HG03097 (cell line): ENCODE results near the gene SH3RF3.
"Not testable (repeated sequence)": the region's sequence is repeated elsewhere in the genome, so short reads cannot be mapped to it uniquely, and the experiment has no call there.

Experiments
- ATAC-seq: cut with Tn5 transposase; IDR thresholded peaks from one replicate; pipeline ENCODE4 v1.9.1; 2021; ENCODE audit not compliant: unreplicated experiment, low FRiP score

SH3RF3 gene

GRCh38 chr2:109154226-109154625, 25.2 kb downstream of the SH3RF3 start:
- ATAC-seq = no peak

GRCh38 chr2:109155553-109156451, 26.8 kb downstream of the SH3RF3 start:
- no peak for ATAC-seq

- no peak for ATAC-seq
Observed at GRCh38 chr2:109157563-109158105, 28.6 kb downstream of the SH3RF3 start.

- no peak for ATAC-seq
Observed at GRCh38 chr2:109158237-109158636, 29.2 kb downstream of the SH3RF3 start.

GRCh38 chr2:109159096-109159495, 30.1 kb downstream of the SH3RF3 start:
- no peak for ATAC-seq

GRCh38 chr2:109160714-109161440, 31.9 kb downstream of the SH3RF3 start:
- no peak for ATAC-seq

GRCh38 chr2:109162367-109162766, 33.4 kb downstream of the SH3RF3 start:
- ATAC-seq = not testable (repeated sequence)

GRCh38 chr2:109162999-109163398, 34.0 kb downstream of the SH3RF3 start:
- no peak for ATAC-seq

- no peak for ATAC-seq
Observed at GRCh38 chr2:109164311-109164710, 35.3 kb downstream of the SH3RF3 start.

- no peak for ATAC-seq
Observed at GRCh38 chr2:109164739-109165221, 35.8 kb downstream of the SH3RF3 start.

GRCh38 chr2:109166811-109167210, 37.8 kb downstream of the SH3RF3 start:
- ATAC-seq = no peak

GRCh38 chr2:109168086-109168485, 39.1 kb downstream of the SH3RF3 start:
- no peak for ATAC-seq

- ATAC-seq = no peak
Observed at GRCh38 chr2:109168716-109169115, 39.7 kb downstream of the SH3RF3 start.

GRCh38 chr2:109170645-109171044, 41.6 kb downstream of the SH3RF3 start:
- no peak for ATAC-seq

GRCh38 chr2:109171444-109172334, 42.7 kb downstream of the SH3RF3 start:
- no peak for ATAC-seq

GRCh38 chr2:109172556-109173105, 43.6 kb downstream of the SH3RF3 start:
- no peak for ATAC-seq

GRCh38 chr2:109173311-109174171, 44.5 kb downstream of the SH3RF3 start:
- ATAC-seq = no peak

- no peak for ATAC-seq
Observed at GRCh38 chr2:109174214-109174613, 45.2 kb downstream of the SH3RF3 start.
